ENCODE data around the gene CARD9. TPM values are rescaled to one million over a fixed set of nuclear protein-coding genes. Genes with fewer than 3 reads are reported as not detected.

CARD9 gene
- total RNA-seq, 1 experiment from 2014 or later: 5.6 TPM

DNA sequence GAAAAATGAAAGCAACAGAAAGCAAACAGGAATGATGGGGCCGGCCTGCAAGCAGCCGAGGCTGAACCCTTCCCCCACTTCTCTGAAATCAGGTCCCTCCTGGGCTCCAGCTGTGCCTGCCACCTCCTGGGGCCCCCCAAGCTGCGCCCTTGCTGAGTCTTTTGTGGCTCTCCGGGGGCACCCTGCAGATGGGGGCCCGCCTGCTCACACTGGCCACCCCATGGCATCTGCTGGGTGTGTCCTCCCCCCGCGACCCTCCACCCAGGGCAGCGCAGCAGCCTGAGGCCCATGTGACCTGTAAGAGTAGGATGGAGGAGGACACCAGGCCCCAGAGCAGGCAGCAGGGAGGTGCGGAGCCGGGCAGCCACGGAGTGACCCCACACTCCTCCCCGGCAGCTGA, 40.4 kb downstream of the CARD9 start:
- no peaks in the 10 kb centered on the region; the same call in 1 of the 2 replicates for H3K4me1 ChIP-seq (ENCODE audit: insufficient read depth, low read length)
- H4K91ac ChIP-seq (ENCODE audit: insufficient read length, low read depth, low read length): no peak overlapping the region
- Mint-ChIP-seq H3K4me3 (no peak overlapping the region), H3K4me1 (peaks cover 4 to 5% of the 10 kb centered on the region in 2 experiments), H3K27me3 (ENCODE audit: low read depth) (no peaks in the 10 kb centered on the region), H3K36me3 (ENCODE audit: insufficient read depth in 1 of 3, low read depth in 3 of 3) (no peaks in the 10 kb centered on the region; a peak in 1 of 7 replicates), H3K9me3 (no peaks in the 10 kb centered on the region), H3K27ac (no peak overlapping the region)
- no peak overlapping the region for H2BK12ac ChIP-seq (ENCODE audit: insufficient read length, low read depth, low read length)
- H2AK5ac ChIP-seq (ENCODE audit: insufficient read length, low read length): no peak overlapping the region
- no peaks in the 10 kb centered on the region for H3K9me3 ChIP-seq (ENCODE audit: control insufficient read depth, low read depth, low read length)
- no peak overlapping the region for H3K4ac ChIP-seq (ENCODE audit: low read depth, low read length)
- WGBS (ENCODE audit: extremely low coverage, insufficient read length, low lambda C conversion rate): no CpG with 5 or more reads among the region's 12 CpGs
- peaks cover 2% of the 10 kb centered on the region for H3K79me1 ChIP-seq (ENCODE audit: insufficient read depth, low read depth, low read length, poor library complexity, severe bottlenecking)
- H3K14ac ChIP-seq (ENCODE audit: insufficient read depth, low read length): no peak overlapping the region; the same call in 1 of the 2 replicates
- no peak overlapping the region for H3K23ac ChIP-seq (ENCODE audit: insufficient read length, low read depth, low read length)
- H3K9ac ChIP-seq (ENCODE audit: extremely low read depth, insufficient read length, low read length): no peak overlapping the region
- H4K8ac ChIP-seq (replicated peaks; ENCODE audit: insufficient read length, low read depth, low read length): no peak overlapping the region
- H4K20me1 ChIP-seq (ENCODE audit: control insufficient read depth, insufficient read depth, insufficient read length): no peaks in the 10 kb centered on the region
- H3K18ac ChIP-seq (ENCODE audit: insufficient read length, low read depth, low read length): no peak overlapping the region
- H3K56ac ChIP-seq (ENCODE audit: insufficient read length, low read depth, low read length): no peak overlapping the region
- no peak overlapping the region for H2BK20ac ChIP-seq (ENCODE audit: low read depth, low read length, poor library complexity, severe bottlenecking)
- H3K27ac ChIP-seq (ENCODE audit: insufficient read length, low read depth, low read length): no peak overlapping the region
- H2BK120ac ChIP-seq (ENCODE audit: low read depth, low read length, poor library complexity, severe bottlenecking): no peak overlapping the region
- no peak for TF ChIP-seq CTCF (conservative IDR thresholded peaks at IDR 0.05)
- no peaks in the 10 kb centered on the region for H3K23me2 ChIP-seq (ENCODE audit: insufficient read length, low read depth, low read length, poor library complexity, severe bottlenecking)
- no peak for DNase-seq
- H2AFZ ChIP-seq (ENCODE audit: low read length): no peak overlapping the region
- H3K4me2 ChIP-seq (ENCODE audit: insufficient read depth, insufficient read length, low read length): no peak overlapping the region
- no peak overlapping the region for H4K5ac ChIP-seq (ENCODE audit: insufficient read length, low read depth, low read length)
- no peak overlapping the region for H2BK5ac ChIP-seq (ENCODE audit: insufficient read length, low read length)
- no peaks in the 10 kb centered on the region for H3K27me3 ChIP-seq (ENCODE audit: insufficient read depth, low read length)
- no peak overlapping the region for H3T11ph ChIP-seq (ENCODE audit: low read length)
- no peak overlapping the region for H2BK15ac ChIP-seq (ENCODE audit: low read depth, low read length)
- H3K79me2 ChIP-seq (ENCODE audit: insufficient read depth, low read length): peaks cover 2% of the 10 kb centered on the region; the same call in 1 of the 2 replicates

All from H9 (cell line).